Right cardiac atrium (tissue), 5 donors: ENCODE results near the gene CCDC57. TPM values are rescaled to one million over a fixed set of nuclear protein-coding genes. Genes with fewer than 3 reads are reported as not detected.
A peak's percentile ranks its signal among the peaks of the same experiment; 100 is the strongest.
"Not testable (repeated sequence)": the region's sequence is repeated elsewhere in the genome, so short reads cannot be mapped to it uniquely, and the experiment has no call there.

Experiments
- ATAC-seq, 2 donors: fragments of 200-7000 bp; cut with Tn5 transposase; one replicate each; pipeline versions ENCODE4 v1.8.0 to v1.9.1; 2020; ENCODE audit warnings: moderate library complexity in 2 of 2, mild to moderate bottlenecking in 1 of 2
- DNase-seq, 3 donors: peaks; one replicate each; pipeline ENCODE4 v3.0.0-alpha.2; 2020
- H3K27ac ChIP-seq: one replicate; pipeline ENCODE4 v1.5.1; 2013; ENCODE audit warnings: mild to moderate bottlenecking, low read length, control low read depth, moderate library complexity
- H3K27me3 ChIP-seq: one replicate; pipeline ENCODE4 v1.6.1; 2013; ENCODE audit not compliant: control insufficient read depth, insufficient read depth
- H3K4me1 ChIP-seq: one replicate; pipeline ENCODE4 v1.6.1; 2013; ENCODE audit warnings: low read length; ENCODE audit not compliant: control insufficient read depth, insufficient read depth
- H3K4me3 ChIP-seq: one replicate; pipeline ENCODE4 v1.5.1; 2013; ENCODE audit warnings: low read length, control low read depth
- H3K9me3 ChIP-seq: one replicate; pipeline ENCODE4 v1.6.1; 2013; ENCODE audit warnings: low read length; ENCODE audit not compliant: control insufficient read depth
- WGBS: extraction: QIAGEN DNeasy Blood & Tissue Kit; methylation state at CpG from one replicate; pipeline ENCODE4 v1.1.7; 2013; 5-methylcytosine and 5-hydroxymethylcytosine counted together
- intact Hi-C, 4 donors: fragments of 100-400 bp; cut with DNase I; formaldehyde crosslinking; loops; one replicate each; pipeline versions ENCODE4 v1.11.0 to v1.14.0; 2022 to 2023
- polyA plus RNA-seq: library from polyadenylated mRNA; stranded (reverse); fragments of 200-250 nt; gene quantifications from one replicate; pipeline ENCODE4 v1.2.3, GENCODE V29; 2013
- total RNA-seq, 4 donors: library from RNA; stranded (reverse); fragmentation: NEBNext Ultra II Directional; extraction: Animal tissue kit (Norgen Biotek cat#: 25700); gene quantifications; one replicate each; pipeline ENCODE4 v1.2.1, GENCODE V29; 2021
- donor health status: healthy with polysubstance abuse.
- donor health status: DM: no; HTN: yes; CAD: no.
- donor health status: DM: no; HTN: no; CAD: no.
- donor health status: DM: no; HTN: yes; CAD: no; lungs with severe emphysema.
- donor health status: DM: yes; HTN: yes; CAD: no.

CCDC57 gene
- total and polyA plus RNA-seq, 5 donors, result 12.1 to 17.3 (median 16.2) TPM

DNA sequence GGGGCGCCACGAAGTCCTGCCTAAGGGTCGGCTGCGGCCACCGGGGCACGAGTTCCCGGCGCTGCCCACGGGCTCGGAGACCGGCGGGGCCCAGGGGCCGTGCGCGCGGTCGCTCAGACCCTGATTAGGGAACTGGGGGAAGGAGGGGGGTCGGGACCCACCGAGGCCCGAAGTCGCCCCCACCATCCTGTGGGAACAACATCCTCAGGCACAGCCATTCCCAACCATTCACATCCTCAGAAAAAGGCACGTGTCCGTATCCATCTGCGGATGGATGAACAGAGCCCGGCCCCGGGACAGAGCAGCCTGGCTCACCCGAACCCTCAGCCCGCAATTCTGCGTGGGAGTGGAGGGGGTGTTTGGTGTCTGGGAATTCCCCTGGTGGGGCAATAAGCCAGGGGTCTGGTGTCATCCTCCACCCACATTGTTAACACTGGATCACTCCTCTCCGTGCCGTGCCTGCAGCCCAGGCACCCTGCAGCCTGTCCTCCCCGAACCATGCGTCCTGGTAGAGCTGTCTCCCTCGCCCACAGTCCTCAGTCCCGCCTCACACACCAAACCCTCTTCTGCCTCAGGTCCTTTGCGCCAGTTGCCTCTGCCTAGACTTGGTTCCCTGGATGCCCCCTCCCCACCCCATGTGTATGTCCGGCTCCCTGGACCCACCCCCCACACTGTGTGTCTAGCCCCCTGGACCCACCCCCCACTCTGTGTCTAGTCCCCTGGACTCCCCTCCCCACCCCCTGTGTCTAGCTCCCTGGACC, 789 bp upstream of the CCDC57 start:
- no peaks in the 10 kb centered on the region for H3K9me3 ChIP-seq
- H3K4me3 ChIP-seq, result peak overlapping the region; percentile 66
- intact Hi-C loops, result no loop called here
- H3K4me1 ChIP-seq, result no peaks in the 10 kb centered on the region
- 6% methylated on average over 37 of the region's 37 CpGs for WGBS
- peak; percentile 39 to 42 for ATAC-seq
- no peak overlapping the region for H3K27ac ChIP-seq
- peak in 1 of 3 donors; percentile 68 for DNase-seq
- no peaks in the 10 kb centered on the region for H3K27me3 ChIP-seq

DNA sequence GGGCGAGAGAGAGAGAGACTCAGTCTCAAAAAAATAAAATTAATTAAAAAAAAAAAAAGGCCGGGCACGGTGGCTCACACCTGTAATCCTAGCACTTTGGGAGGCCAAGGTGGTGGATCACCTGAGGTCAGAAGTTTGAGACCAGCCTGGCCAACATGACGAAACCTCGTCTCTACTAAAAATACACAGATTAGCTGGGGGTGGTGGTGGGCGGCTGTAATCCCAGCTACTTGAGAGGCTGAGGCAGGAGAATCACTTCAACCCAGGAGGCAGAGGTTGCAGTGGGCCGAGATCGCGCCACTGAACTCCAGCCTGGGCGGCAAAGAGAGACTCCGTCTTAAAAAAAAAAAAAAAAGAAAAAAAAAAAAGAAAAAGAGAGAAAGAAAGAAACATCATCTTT, 2.0 kb downstream of the CCDC57 start:
- H3K4me3 ChIP-seq, intact Hi-C loops, ATAC-seq, H3K27ac ChIP-seq, H3K9me3 ChIP-seq, H3K4me1 ChIP-seq, H3K27me3 ChIP-seq: not testable (repeated sequence)
- peak in 1 of 3 donors; percentile 21 for DNase-seq
- WGBS, result 97% methylated on average over 11 of the region's 11 CpGs

DNA sequence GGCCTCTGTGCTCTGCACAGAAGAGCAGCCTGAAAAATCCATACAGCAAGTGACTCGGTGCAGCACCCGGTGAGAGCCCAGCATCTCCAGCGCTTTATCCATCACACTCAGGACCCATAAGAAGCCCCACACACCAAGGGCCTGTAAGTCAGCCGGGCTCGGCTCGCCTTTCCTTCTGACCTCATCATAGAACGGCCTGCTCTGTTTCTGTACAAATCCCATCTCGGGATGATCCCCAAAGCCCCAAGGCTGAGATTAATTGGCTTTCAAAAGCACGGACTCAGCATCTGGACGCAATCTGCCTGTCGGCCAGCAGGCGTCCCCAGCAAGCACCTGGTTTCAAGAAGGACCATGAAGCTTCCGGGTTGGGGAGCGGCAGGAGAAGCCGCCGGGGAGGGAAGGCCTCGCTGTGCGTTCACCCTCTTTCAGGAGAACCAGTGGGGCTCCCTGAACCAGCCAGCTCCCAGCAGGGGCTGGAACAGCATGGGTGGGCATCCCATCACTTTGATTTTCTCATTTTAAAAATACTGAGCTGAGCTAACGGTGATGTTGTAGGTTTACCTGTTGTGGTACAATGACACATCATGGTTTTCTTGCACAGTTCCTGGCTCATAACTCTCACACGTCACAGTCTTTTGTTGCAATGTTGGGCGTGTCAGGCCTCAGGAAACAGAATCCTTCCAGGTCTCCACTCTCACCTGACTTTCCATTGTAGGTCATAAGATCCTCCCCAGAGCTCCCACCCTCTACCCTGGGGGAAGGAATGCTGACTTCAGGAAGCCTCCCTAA, 6.7 kb downstream of the CCDC57 start:
- 17% methylated on average over 21 of the region's 21 CpGs for WGBS
- Histone ChIP-seq H3K27ac (peak overlapping the region; percentile 0), H3K4me1 (no peaks in the 10 kb centered on the region), H3K4me3 (no peak overlapping the region), H3K9me3 (no peaks in the 10 kb centered on the region), H3K27me3 (no peaks in the 10 kb centered on the region)
- ATAC-seq (peak; percentile 84), DNase-seq (peak; percentile 87 to 93 (median 93))
- intact Hi-C loops, result loop anchor here in 3 of 4 donors (2.0 to 10.0 kb wide), 3 partner anchors 115 to 119 kb away; no protein-coding TSS in a partner anchor

DNA sequence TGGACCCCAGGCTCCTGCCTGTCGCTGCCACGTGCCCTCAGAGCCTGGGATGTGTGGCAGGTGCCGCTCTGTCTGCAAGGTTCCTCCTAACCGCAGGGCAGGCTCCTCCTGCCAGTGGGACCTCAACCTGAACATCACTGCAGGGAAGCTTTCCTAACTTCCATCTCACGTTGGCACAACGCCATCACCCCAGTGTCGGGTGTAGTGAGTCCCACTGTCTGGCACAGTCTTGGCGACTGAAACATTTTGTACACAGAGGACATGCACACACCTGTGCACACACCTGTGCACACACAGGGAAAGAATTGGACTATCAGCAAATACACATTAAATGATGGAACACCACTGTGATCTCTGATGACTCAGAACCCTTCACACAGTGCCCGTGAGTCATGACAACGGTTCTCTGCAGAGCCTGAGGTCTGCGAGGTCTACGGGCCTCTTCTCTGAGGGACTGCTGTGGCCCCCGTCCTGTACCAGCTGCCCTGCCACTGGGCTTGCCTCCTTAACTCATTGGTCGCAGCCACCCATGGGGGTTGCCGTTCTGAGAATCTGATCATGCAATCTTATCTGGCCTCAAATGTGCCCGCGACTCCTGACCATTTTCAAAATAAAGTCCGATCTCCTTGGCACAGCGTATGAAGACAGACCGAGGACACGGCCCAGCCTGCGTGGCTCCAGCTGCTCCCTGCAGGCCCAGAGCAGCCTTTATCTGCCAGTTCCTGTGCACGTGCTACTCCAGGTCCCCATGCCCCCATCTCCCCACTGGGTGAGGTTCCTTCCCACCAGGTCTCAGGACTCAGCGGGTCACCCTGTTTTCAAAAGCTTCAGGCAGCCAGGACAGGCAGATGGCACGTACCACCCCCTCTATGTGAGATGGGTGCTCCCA, 7.6 kb downstream of the CCDC57 start:
- DNase-seq, result peak in 2 of 3 donors; percentile 49 to 61
- intact Hi-C loops, result loop anchor here in 3 of 4 donors (2.0 to 10.0 kb wide), 3 partner anchors 116 to 120 kb away; no protein-coding TSS in a partner anchor
- Histone ChIP-seq H3K27ac (no peak overlapping the region), H3K4me1 (no peaks in the 10 kb centered on the region), H3K9me3 (no peaks in the 10 kb centered on the region), H3K27me3 (no peaks in the 10 kb centered on the region), H3K4me3 (no peak overlapping the region)
- WGBS, result 60% methylated on average over 25 of the region's 25 CpGs
- peak; percentile 39 to 43 for ATAC-seq

DNA sequence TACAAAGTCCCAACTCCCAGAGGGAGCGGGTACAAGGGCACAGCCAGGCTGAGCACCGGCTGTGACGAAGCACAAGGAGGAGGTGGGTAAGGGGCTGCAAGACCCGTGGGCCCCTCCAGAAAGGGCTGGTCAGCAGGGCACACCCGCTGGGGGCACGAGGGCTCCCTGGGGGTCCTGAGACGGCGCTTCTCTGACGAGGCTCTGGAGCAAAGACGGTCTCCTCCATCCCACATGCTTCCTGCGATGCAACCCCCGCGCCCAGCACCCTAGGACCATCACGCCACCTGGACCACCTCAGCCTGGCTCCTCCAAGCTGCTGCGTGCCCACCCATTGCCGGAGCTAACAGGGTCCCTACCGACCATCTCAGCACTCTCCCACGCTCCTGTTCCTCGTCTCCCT, 8.7 kb downstream of the CCDC57 start:
- Histone ChIP-seq H3K4me3 (no peak overlapping the region), H3K9me3 (no peaks in the 10 kb centered on the region), H3K27ac (no peak overlapping the region), H3K4me1 (no peaks in the 10 kb centered on the region), H3K27me3 (no peaks in the 10 kb centered on the region)
- intact Hi-C loops, result loop anchor here in 2 of 4 donors (2.0 to 10.0 kb wide), 2 partner anchors 117 to 121 kb away; no protein-coding TSS in a partner anchor
- DNase-seq, result peak in 2 of 3 donors; percentile 39 to 46
- WGBS, result 88% methylated on average over 19 of the region's 19 CpGs
- no peak for ATAC-seq

DNA sequence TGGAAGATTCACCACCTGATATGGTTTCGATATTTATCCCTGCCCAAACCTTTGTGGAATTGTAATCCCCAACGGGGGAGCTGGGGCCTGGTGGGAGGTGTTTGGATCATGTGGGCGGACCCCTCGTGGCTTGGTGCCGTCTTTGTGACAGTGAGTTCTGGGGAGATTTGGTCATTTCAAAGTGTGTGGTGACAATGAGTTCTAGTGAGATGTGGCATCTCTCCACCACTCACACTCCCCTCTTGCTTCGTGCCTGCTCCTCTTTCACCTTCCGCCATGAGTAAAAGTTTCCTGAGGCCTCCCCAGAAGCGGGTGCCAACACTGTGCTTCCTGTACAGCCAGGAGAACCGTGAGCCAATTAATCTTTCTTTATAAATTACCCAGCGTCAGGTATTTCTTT, 9.7 kb downstream of the CCDC57 start:
- Histone ChIP-seq H3K4me1 (no peaks in the 10 kb centered on the region), H3K9me3 (no peaks in the 10 kb centered on the region), H3K27ac (no peak overlapping the region), H3K4me3 (no peak overlapping the region), H3K27me3 (no peaks in the 10 kb centered on the region)
- intact Hi-C loops, result loop anchor here in 1 of 4 donors (10.0 kb wide), 1 partner anchor 122 kb away; no protein-coding TSS in a partner anchor
- WGBS, result 73% methylated on average over 10 of the region's 10 CpGs
- DNase-seq, result peak in 2 of 3 donors; percentile 11 to 18
- ATAC-seq, result no peak

DNA sequence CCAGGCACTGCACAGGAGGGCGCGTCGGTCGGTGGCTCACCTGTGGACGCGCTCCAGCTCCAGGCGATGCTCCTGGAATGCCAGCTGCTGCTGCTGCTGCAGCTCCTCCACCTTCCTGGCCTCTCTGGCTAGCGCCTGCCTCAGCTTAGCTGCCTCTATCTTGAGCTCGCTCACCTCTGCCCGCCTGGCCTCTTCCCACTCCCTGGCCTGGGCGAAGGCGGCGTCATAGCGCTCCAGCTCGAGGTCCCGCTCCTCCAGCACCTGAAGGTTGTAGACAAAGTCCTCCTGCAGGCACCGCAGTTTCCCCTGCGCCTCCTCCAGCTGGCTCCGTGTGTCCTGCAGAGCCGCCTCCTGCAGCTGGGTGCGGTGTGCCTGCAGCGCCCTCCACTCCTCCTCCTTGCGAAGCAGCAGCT, 11.1 kb downstream of the CCDC57 start:
- WGBS, result 91% methylated on average over 23 of the region's 23 CpGs
- H3K4me3 ChIP-seq, result no peak overlapping the region
- no peaks in the 10 kb centered on the region for H3K27me3 ChIP-seq
- ATAC-seq (no peak), DNase-seq (peak in 1 of 3 donors; percentile 24)
- H3K27ac ChIP-seq, result no peak overlapping the region
- intact Hi-C loops, result loop anchor here in 1 of 4 donors (10.0 kb wide), 1 partner anchor 123 kb away; no protein-coding TSS in a partner anchor
- H3K9me3 ChIP-seq, result no peaks in the 10 kb centered on the region
- no peaks in the 10 kb centered on the region for H3K4me1 ChIP-seq

DNA sequence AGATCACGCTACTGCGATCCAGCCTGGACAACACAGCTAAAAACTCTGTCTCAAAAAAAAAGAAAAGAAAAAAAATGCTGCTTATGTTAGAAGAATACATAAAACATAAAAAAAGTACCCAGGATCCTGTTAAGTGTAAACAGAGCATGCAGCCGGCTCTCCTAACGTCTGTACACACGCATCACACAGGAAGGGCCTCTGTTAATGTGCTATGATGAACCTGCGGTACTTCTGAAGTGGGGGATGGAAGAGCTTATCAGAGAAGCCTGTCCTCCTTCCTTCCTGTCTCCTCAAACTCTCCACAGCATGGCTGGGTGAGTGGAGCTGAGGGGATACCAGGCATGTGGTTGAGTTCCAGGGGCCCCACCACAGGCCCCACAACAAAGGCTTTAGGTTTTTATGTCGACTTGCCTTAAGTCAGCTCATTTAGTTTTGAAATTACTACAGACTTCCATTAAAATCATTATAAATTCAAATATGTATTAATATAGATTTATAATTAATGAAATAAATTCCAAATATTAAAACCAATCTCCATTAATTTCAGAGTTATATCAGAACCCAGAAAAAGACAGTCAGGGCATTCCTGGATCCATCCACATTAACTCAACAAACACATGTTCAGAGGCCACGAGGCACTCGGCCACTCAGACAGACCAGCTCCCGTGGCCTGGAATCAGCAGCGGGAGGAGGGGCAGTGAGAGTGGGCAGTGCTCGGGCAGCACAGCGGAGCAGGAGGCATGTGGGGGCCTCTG, 11.7 kb downstream of the CCDC57 start:
- 84% methylated on average over 13 of the region's 13 CpGs for WGBS
- Histone ChIP-seq H3K4me1 (no peaks in the 10 kb centered on the region), H3K27me3 (no peaks in the 10 kb centered on the region), H3K9me3 (no peaks in the 10 kb centered on the region), H3K4me3 (no peak overlapping the region), H3K27ac (no peak overlapping the region)
- ATAC-seq (no peak), DNase-seq (peak in 1 of 3 donors; percentile 18)
- intact Hi-C loops, result loop anchor here in 1 of 4 donors (10.0 kb wide), 1 partner anchor 124 kb away; no protein-coding TSS in a partner anchor

DNA sequence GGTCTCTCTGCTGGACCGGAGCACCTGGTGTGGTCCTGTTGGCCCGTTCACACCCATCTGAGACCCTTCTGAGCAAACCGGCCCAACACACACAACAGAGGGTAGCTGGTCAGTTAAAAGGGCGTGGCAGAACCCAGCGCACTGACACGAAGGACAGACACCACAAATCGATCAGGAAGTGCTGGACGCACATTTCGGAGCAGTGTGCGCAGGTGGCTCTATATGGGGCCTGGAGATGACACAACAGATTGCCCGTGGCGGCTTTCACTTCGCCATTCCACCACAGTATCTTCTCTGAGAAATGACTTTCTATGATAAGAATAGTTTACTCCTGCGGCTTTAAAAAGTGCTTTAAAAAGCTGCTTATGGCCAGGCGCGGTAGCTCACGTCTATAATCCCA, 12.5 kb downstream of the CCDC57 start:
- 93% methylated on average over 17 of the region's 17 CpGs for WGBS

DNA sequence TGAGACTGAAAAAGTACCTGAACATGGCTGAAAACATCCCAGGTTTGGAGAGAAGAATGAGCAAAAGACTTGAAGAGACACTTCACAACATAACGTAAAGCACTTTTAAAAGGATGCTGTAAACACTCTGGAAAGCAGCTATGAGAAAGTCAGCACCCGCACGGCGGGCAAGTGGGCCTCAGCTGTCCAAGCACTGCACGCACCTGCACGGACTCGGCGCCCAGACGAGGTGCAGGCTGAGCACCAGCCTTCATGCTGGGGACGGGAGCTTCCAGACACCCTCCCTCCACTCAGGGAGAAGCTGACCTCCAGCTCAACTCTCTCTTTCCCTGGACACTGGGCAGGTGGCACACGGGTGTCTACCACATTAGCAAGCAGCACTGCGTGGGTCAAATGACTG, 13.1 kb downstream of the CCDC57 start:
- intact Hi-C loops, result no loop called here
- WGBS, result 92% methylated on average over 12 of the region's 12 CpGs
- DNase-seq (peak in 2 of 3 donors; percentile 16 to 42), ATAC-seq (no peak)
- H3K27ac ChIP-seq, result no peak overlapping the region
- H3K9me3 ChIP-seq, result no peaks in the 10 kb centered on the region
- H3K27me3 ChIP-seq, result no peaks in the 10 kb centered on the region
- no peaks in the 10 kb centered on the region for H3K4me1 ChIP-seq
- H3K4me3 ChIP-seq, result no peak overlapping the region

More for the DNA sequence above, 12.5 kb downstream of the CCDC57 start:
- DNase-seq (peak in 1 of 3 donors; percentile 34), ATAC-seq (no peak)
- Histone ChIP-seq H3K27me3 (no peaks in the 10 kb centered on the region), H3K9me3 (no peaks in the 10 kb centered on the region), H3K4me3 (no peak overlapping the region), H3K4me1 (no peaks in the 10 kb centered on the region), H3K27ac (no peak overlapping the region)
- intact Hi-C loops, result loop anchor here in 1 of 4 donors (10.0 kb wide), 1 partner anchor 125 kb away; no protein-coding TSS in a partner anchor
